OCI-LY3 (cell line): ENCODE data around the gene PRSS37.

ENCODE experiments used
- CTCF ChIP-seq: fragments of 200-600, 300-600 bp; sonication (generic); IDR thresholded peaks from 2 replicates; pipeline ENCODE4 v1.5.1; 2014; ENCODE audit warnings: antibody characterized with exemption, low read length, low read depth
- EZH2phosphoT487 ChIP-seq: fragments of 200-600 bp; shearing (Covaris generic); IDR thresholded peaks from 2 replicates; pipeline ENCODE4 v1.6.1; 2018; ENCODE audit warnings: antibody characterized with exemption, mixed run types, low read depth

GRCh38 chr7:141860207-141860606, 18.9 kb upstream of the PRSS37 start:
- no peak for TF ChIP-seq EZH2phosphoT487
- no peak for TF ChIP-seq CTCF
